ENCODE results near the gene ZNF581. TPM values are rescaled to one million over a fixed set of nuclear protein-coding genes. Genes with fewer than 3 reads are reported as not detected.

ZNF581 gene
- total and polyA plus RNA-seq, 7 donors = 10.2 to 18.6 (median 14.5) TPM

GRCh38 chr19:55672418-55672817 lies 29.0 kb downstream of the ZNF581 start:
- DNase-seq (no peak), ATAC-seq (no peak)
- Histone ChIP-seq H3K27ac (no peak overlapping the region), H3K27me3 (ENCODE audit: insufficient read depth in 3 of 3, low read length in 2 of 3) (no peaks in the 10 kb centered on the region), H3K4me1 (peaks cover 22% of the 10 kb centered on the region), H3K9me3 (no peaks in the 10 kb centered on the region), H3K36me3 (ENCODE audit: insufficient read depth in 1 of 2, low read depth in 1 of 2) (peaks cover 3 to 55% of the 10 kb centered on the region in 2 donors), H3K4me3 (no peak overlapping the region)
- WGBS, 3 donors = 83 to 92% (median 83%) methylated on average over 5 of the region's 5 CpGs
- TF ChIP-seq, protein P1, sequence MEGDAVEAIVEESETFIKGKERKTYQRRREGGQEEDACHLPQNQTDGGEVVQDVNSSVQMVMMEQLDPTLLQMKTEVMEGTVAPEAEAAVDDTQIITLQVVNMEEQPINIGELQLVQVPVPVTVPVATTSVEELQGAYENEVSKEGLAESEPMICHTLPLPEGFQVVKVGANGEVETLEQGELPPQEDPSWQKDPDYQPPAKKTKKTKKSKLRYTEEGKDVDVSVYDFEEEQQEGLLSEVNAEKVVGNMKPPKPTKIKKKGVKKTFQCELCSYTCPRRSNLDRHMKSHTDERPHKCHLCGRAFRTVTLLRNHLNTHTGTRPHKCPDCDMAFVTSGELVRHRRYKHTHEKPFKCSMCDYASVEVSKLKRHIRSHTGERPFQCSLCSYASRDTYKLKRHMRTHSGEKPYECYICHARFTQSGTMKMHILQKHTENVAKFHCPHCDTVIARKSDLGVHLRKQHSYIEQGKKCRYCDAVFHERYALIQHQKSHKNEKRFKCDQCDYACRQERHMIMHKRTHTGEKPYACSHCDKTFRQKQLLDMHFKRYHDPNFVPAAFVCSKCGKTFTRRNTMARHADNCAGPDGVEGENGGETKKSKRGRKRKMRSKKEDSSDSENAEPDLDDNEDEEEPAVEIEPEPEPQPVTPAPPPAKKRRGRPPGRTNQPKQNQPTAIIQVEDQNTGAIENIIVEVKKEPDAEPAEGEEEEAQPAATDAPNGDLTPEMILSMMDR (IDR thresholded peaks at IDR 0.05) = no peak
- intact Hi-C loops (cut with DNase I) = no loop called here

GRCh38 chr19:55673465-55673864 lies 30.0 kb downstream of the ZNF581 start:
- DNase-seq = no peak

DNA sequence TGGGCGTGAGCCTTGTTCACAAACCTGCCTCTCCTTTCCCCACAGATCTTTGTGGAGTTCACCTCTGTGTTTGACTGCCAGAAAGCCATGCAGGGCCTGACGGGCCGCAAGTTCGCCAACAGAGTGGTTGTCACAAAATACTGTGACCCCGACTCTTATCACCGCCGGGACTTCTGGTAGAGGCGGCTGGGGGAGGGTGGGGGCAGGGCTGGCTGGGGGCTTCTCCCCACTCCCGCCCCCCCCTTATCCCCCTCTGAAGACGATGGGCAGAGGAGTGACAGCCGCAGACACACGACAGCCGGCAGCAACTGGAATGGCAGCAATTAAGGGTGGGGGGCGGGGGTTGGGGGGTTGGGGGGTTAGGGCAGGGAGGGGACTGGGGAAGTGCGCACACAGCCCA lies 30.4 kb downstream of the ZNF581 start:
- WGBS, 3 donors = 61 to 80% (median 65%) methylated on average over 12 to 15 of the region's 15 CpGs
- H3K27ac ChIP-seq = no peak overlapping the region
- no peaks in the 10 kb centered on the region for H3K9me3 ChIP-seq
- no peak overlapping the region for H3K4me3 ChIP-seq
- TF ChIP-seq, protein P1 (IDR thresholded peaks at IDR 0.05) = no peak
- ATAC-seq = no peak
- peaks cover 30% of the 10 kb centered on the region for H3K4me1 ChIP-seq
- intact Hi-C loops (cut with DNase I) = no loop called here
- peaks cover 3 to 57% of the 10 kb centered on the region in 2 donors for H3K36me3 ChIP-seq (ENCODE audit: insufficient read depth in 1 of 2, low read depth in 1 of 2)
- no peak for DNase-seq
- H3K27me3 ChIP-seq (ENCODE audit: insufficient read depth in 3 of 3, low read length in 2 of 3) = no peaks in the 10 kb centered on the region

More at GRCh38 chr19:55673465-55673864, 30.0 kb downstream of the ZNF581 start:
- Histone ChIP-seq H3K27me3 (ENCODE audit: insufficient read depth in 3 of 3, low read length in 2 of 3) (no peaks in the 10 kb centered on the region), H3K27ac (no peak overlapping the region), H3K36me3 (ENCODE audit: insufficient read depth in 1 of 2, low read depth in 1 of 2) (peaks cover 3 to 57% of the 10 kb centered on the region in 2 donors), H3K4me1 (peaks cover 30% of the 10 kb centered on the region), H3K9me3 (no peaks in the 10 kb centered on the region), H3K4me3 (no peak overlapping the region)
- WGBS, 3 donors = 75 to 86% (median 76%) methylated on average over 9 of the region's 9 CpGs
- intact Hi-C loops (cut with DNase I) = no loop called here
- TF ChIP-seq, protein P1 (IDR thresholded peaks at IDR 0.05) = no peak
- ATAC-seq = no peak

- H3K27me3 ChIP-seq (ENCODE audit: insufficient read depth in 3 of 3, low read length in 2 of 3) = no peaks in the 10 kb centered on the region
- DNase-seq (no peak), ATAC-seq (no peak)
- TF ChIP-seq, protein P1 (IDR thresholded peaks at IDR 0.05) = no peak
- H3K36me3 ChIP-seq (ENCODE audit: insufficient read depth in 1 of 2, low read depth in 1 of 2) = peaks cover 3 to 57% of the 10 kb centered on the region in 2 donors
- no peaks in the 10 kb centered on the region for H3K9me3 ChIP-seq
- H3K4me1 ChIP-seq = peaks cover 30% of the 10 kb centered on the region
- peak overlapping the region; percentile 95 for H3K27ac ChIP-seq
- intact Hi-C loops (cut with DNase I) = no loop called here
- WGBS, 3 donors = 19 to 25% (median 22%) methylated on average over 12 to 17 of the region's 17 CpGs
- H3K4me3 ChIP-seq = peak overlapping the region; percentile 90
Measured at GRCh38 chr19:55674459-55674840, 31.0 kb downstream of the ZNF581 start.
